Measurements from ENCODE around the gene CAMK1G.

CAMK1G gene

DNA sequence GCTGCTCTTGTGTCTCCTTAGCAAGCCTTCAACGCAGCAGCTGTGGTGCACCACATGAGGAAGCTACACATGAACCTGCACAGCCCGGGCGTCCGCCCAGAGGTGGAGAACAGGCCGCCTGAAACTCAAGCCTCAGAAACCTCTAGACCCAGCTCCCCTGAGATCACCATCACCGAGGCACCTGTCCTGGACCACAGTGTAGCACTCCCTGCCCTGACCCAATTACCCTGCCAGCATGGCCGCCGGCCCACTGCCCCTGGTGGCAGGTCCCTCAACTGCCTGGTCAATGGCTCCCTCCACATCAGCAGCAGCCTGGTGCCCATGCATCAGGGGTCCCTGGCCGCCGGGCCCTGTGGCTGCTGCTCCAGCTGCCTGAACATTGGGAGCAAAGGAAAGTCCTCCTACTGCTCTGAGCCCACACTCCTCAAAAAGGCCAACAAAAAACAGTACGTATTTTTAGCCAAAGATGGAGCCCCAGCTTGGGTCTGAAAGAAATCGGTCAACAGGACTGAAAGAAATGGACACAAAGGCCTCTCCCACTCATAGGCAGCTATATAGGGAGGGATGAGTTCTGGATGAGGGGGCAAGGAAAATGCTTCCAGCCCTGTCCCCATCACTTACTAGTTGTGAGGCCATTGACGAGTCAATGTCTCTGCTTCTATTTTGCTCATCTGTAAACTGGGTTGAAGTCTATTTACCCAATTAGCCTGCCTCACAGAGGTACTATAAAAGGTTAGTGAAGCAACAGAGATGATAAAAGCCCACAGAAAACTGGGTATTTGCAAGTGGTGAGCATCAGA is 28.5 kb downstream of the CAMK1G start:
- no peak overlapping the region for H3K4me3 ChIP-seq (ENCODE audit: low read depth, low read length)
- no peak for DNase-seq (ENCODE audit: low read depth)

DNA sequence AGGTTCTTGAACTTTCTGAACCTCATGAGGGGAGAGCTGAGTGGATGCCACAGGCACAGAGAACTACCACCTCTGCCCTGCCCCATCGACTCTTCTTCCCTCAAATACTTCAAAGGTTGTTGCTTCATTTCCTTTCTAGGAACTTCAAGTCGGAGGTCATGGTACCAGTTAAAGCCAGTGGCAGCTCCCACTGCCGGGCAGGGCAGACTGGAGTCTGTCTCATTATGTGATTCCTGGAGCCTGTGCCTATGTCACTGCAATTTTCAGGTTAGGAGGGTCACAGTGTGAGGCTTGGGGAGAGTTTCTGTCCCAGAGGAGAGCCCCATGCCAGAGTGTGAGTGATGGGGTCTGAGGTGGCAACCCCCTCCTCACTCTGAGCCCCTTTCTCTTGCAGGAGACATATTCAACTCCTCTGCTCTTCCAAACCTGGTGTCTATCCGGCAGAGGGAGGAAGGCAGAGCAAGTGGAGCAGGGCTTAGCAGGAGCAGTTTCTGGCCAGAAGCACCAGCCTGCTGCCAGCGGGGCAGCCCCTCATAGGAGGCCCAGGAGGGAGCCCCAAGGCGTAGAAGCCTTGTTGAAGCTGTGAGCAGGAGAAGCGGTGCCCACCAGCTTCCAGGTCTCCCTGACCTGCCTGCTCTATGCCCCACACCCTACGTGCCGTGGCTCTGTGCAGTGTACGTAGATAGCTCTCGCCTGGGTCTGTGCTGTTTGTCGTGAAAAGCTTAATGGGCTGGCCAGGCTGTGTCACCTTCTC is 29.3 kb downstream of the CAMK1G start:
- no peak overlapping the region for H3K4me3 ChIP-seq (ENCODE audit: low read depth, low read length)
- TF ChIP-seq, protein P1, sequence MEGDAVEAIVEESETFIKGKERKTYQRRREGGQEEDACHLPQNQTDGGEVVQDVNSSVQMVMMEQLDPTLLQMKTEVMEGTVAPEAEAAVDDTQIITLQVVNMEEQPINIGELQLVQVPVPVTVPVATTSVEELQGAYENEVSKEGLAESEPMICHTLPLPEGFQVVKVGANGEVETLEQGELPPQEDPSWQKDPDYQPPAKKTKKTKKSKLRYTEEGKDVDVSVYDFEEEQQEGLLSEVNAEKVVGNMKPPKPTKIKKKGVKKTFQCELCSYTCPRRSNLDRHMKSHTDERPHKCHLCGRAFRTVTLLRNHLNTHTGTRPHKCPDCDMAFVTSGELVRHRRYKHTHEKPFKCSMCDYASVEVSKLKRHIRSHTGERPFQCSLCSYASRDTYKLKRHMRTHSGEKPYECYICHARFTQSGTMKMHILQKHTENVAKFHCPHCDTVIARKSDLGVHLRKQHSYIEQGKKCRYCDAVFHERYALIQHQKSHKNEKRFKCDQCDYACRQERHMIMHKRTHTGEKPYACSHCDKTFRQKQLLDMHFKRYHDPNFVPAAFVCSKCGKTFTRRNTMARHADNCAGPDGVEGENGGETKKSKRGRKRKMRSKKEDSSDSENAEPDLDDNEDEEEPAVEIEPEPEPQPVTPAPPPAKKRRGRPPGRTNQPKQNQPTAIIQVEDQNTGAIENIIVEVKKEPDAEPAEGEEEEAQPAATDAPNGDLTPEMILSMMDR (IDR thresholded peaks at IDR 0.05; ENCODE audit: control insufficient read depth, extremely low read depth, insufficient read depth), result no peak
- no peak for DNase-seq (ENCODE audit: low read depth)

More for the DNA sequence above, 28.5 kb downstream of the CAMK1G start:
- TF ChIP-seq, protein P1 (IDR thresholded peaks at IDR 0.05; ENCODE audit: control insufficient read depth, extremely low read depth, insufficient read depth), result no peak

DNA sequence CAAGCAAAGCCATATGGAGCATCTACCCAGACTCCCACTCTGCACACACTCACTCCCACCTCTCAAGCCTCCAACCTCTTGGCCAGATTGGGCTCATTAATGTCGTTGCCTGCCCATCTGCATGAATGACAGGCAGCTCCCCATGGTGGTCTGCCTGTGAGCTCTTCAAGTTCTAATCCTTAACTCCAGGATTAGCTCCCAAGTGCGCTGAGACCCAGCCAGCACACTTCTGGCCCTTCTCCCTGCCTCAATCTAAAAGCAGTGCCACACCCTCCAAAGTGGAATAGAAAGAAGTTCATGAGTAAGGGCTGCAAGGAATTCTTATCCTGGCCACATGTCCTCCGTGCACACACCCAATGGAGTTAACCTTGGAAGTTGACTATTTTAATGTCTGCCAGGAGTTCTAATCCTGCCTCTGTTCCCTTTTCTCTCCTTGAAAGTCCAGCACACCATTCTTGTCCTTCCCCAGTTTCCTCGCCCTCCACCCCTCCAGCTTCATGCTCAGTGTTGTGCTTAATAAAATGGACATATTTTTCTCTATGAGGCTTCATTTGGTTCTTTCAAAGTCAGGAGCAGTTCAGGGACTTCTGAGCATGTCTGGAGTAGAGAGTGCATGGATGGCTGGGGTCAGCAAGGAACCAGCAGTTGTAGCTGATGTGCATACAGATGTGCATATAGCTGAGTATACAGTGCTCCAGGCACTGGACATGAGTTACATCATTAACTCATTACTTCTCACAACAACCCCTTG is 30.1 kb downstream of the CAMK1G start:
- TF ChIP-seq, protein P1 (IDR thresholded peaks at IDR 0.05; ENCODE audit: control insufficient read depth, extremely low read depth, insufficient read depth), result no peak
- no peak overlapping the region for H3K4me3 ChIP-seq (ENCODE audit: low read depth, low read length)
- DNase-seq (ENCODE audit: low read depth), result no peak

DNA sequence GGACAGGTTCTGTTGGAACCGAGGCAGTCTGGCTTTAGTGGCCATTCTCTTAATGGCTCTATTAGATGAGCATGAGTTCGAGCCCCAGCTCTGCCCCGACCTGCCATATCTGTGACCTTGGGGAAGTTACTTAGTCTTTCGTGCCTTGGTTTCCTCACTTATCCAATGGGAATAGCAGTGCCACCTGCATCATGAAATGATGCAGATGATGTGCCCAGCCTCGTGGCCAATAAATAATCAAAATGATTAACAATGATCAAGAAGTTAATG is 30.6 kb downstream of the CAMK1G start:
- TF ChIP-seq, protein P1 (IDR thresholded peaks at IDR 0.05; ENCODE audit: control insufficient read depth, extremely low read depth, insufficient read depth), result no peak

DNA sequence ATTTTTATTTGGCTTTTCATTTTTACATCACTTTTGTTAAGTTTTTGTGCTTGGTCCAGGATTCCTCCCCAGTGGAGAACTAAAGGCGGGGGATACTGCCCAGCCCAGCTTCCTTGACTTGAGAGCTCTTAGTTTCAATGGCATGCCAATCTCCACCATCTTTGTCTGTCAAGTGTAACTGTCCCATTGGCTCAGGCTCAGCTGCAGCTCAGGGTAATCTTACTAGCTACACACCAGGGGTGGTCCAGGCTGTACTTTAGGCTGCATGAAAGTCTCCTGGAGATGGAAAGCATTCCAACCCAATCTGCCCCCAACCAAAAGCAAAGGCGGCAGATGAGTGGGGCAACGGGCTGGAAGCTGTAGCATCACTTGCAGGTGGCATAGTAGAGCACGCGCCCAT is 31.4 kb downstream of the CAMK1G start:
- no peak for DNase-seq (ENCODE audit: low read depth)
- TF ChIP-seq, protein P1 (IDR thresholded peaks at IDR 0.05; ENCODE audit: control insufficient read depth, extremely low read depth, insufficient read depth), result no peak
- H3K4me3 ChIP-seq (ENCODE audit: low read depth, low read length), result no peak overlapping the region

More for the DNA sequence above, 30.6 kb downstream of the CAMK1G start:
- no peak overlapping the region for H3K4me3 ChIP-seq (ENCODE audit: low read depth, low read length)
- DNase-seq (ENCODE audit: low read depth), result no peak

DNA sequence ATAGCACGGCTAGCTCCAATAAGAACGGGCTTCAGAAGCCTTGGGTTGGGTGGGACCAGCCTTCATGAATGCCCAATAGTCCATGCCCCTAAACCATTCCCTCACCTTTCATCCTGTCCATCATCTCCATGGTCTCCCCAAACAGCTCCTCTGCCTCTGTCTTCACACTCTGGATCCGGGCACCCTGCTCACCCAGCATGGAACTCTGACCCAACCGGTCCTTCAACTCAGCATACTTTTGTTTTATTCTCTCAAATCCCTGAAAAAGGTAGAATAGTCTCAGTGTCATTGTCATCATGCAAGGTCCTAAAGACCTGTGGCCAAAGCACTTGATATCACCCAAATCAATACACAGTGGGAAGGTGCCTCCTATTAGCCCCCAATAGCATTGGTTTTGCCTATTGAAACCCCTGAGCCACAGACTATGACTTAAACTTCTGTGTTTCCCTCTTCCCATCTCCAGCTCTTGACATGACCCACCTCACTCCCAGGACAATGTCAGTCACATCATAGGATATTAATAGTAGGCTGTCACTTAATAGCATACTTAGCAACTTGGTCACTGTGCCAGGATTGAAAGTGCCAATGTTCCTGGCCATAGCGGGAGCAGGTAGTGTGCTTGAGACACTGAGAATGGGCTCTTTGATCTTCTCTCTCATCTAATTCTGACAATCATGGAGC is 33.0 kb downstream of the CAMK1G start:
- TF ChIP-seq, protein P1 (IDR thresholded peaks at IDR 0.05; ENCODE audit: control insufficient read depth, extremely low read depth, insufficient read depth), result no peak
- no peak for DNase-seq (ENCODE audit: low read depth)
- no peak overlapping the region for H3K4me3 ChIP-seq (ENCODE audit: low read depth, low read length)
